ENCODE measurements around the gene RANBP2. TPM values are rescaled to one million over a fixed set of nuclear protein-coding genes. Genes with fewer than 3 reads are reported as not detected.
"Not testable (repeated sequence)": the region's sequence is repeated elsewhere in the genome, so short reads cannot be mapped to it uniquely, and the experiment has no call there.

The RANBP2 gene
- total and polyA plus RNA-seq, 2 donors (not counting 1 experiment from before 2014, with no cell fraction given) = 17.2 to 59.3 TPM

DNA sequence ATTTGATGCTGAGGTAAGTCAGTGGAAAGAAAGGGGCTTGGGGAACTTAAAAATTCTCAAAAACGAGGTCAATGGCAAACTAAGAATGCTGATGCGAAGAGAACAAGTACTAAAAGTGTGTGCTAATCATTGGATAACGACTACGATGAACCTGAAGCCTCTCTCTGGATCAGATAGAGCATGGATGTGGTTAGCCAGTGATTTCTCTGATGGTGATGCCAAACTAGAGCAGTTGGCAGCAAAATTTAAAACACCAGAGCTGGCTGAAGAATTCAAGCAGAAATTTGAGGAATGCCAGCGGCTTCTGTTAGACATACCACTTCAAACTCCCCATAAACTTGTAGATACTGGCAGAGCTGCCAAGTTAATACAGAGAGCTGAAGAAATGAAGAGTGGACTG lies 47.4 kb downstream of the RANBP2 start:
- not testable (repeated sequence) for H3K9me3 ChIP-seq (ENCODE audit: control insufficient read depth, insufficient read depth, low read depth, low read length); H3K9ac ChIP-seq (ENCODE audit: insufficient read depth, low read length); H3K4me3 ChIP-seq (replicated peaks in 1 of 4; ENCODE audit: control extremely low read depth in 1 of 4, insufficient read depth in 1 of 4, low read depth in 3 of 4, low read length in 4 of 4); H3K79me2 ChIP-seq (ENCODE audit: control insufficient read depth, insufficient read depth, low read length); H2AFZ ChIP-seq (ENCODE audit: low read length); H3K27ac ChIP-seq (ENCODE audit: insufficient read depth, low read length); H3K4me2 ChIP-seq (ENCODE audit: extremely low read depth, insufficient read depth, low read length); DNase-seq (ENCODE audit: low read depth in 2 of 2); H3K36me3 ChIP-seq (ENCODE audit: control insufficient read depth, insufficient read depth, low read length); H3K27me3 ChIP-seq (ENCODE audit: control insufficient read depth, insufficient read depth, low read length); H3K4me1 ChIP-seq (ENCODE audit: control insufficient read depth, extremely low read depth, insufficient read depth, low read length); H4K20me1 ChIP-seq (ENCODE audit: control insufficient read depth, extremely low read depth, insufficient read depth, low read length)

DNA sequence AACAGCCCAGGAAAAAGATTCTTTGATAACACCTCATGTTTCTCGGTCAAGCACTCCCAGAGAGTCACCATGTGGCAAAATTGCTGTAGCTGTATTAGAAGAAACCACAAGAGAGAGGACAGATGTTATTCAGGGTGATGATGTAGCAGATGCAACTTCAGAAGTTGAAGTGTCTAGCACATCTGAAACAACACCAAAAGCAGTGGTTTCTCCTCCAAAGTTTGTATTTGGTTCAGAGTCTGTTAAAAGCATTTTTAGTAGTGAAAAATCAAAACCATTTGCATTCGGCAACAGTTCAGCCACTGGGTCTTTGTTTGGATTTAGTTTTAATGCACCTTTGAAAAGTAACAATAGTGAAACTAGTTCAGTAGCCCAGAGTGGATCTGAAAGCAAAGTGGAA lies 48.6 kb downstream of the RANBP2 start:
- H3K4me2 ChIP-seq (ENCODE audit: extremely low read depth, insufficient read depth, low read length); H3K9me3 ChIP-seq (ENCODE audit: control insufficient read depth, insufficient read depth, low read depth, low read length); H3K27ac ChIP-seq (ENCODE audit: insufficient read depth, low read length); H3K4me3 ChIP-seq (replicated peaks in 1 of 4; ENCODE audit: control extremely low read depth in 1 of 4, insufficient read depth in 1 of 4, low read depth in 3 of 4, low read length in 4 of 4); H3K79me2 ChIP-seq (ENCODE audit: control insufficient read depth, insufficient read depth, low read length); H4K20me1 ChIP-seq (ENCODE audit: control insufficient read depth, extremely low read depth, insufficient read depth, low read length); H2AFZ ChIP-seq (ENCODE audit: low read length); DNase-seq (ENCODE audit: low read depth in 2 of 2); H3K9ac ChIP-seq (ENCODE audit: insufficient read depth, low read length); H3K27me3 ChIP-seq (ENCODE audit: control insufficient read depth, insufficient read depth, low read length); H3K36me3 ChIP-seq (ENCODE audit: control insufficient read depth, insufficient read depth, low read length); H3K4me1 ChIP-seq (ENCODE audit: control insufficient read depth, extremely low read depth, insufficient read depth, low read length): not testable (repeated sequence)

DNA sequence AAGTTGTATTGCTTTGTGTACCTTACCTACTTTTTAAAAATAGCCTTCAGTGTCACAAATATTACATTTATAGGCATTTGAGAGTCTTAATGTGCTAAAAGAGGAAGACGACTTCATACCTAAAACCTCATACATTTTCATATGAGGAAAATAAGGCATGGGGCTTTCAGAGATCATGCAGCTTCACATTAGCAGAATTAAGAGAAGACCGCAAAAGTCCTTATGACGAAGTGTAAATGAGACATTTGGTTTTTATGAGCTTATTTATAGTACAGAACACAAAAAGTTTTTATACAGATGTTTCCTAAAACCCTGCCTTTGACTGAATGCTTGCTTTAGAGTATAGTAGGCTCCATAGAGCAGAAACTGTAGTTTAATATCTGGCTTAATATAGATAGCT lies 57.2 kb downstream of the RANBP2 start:
- Histone ChIP-seq H3K27me3 (ENCODE audit: control insufficient read depth, insufficient read depth, low read length) (no peaks in the 10 kb centered on the region), H3K79me2 (ENCODE audit: control insufficient read depth, insufficient read depth, low read length) (no peaks in the 10 kb centered on the region), H3K9me3 (ENCODE audit: control insufficient read depth, insufficient read depth, low read depth, low read length) (no peaks in the 10 kb centered on the region), H3K4me2 (ENCODE audit: extremely low read depth, insufficient read depth, low read length) (no peak overlapping the region), H3K27ac (ENCODE audit: insufficient read depth, low read length) (no peak overlapping the region), H4K20me1 (ENCODE audit: control insufficient read depth, extremely low read depth, insufficient read depth, low read length) (no peaks in the 10 kb centered on the region), H3K36me3 (ENCODE audit: control insufficient read depth, insufficient read depth, low read length) (peaks cover 5% of the 10 kb centered on the region), H3K4me1 (ENCODE audit: control insufficient read depth, extremely low read depth, insufficient read depth, low read length) (no peaks in the 10 kb centered on the region), H2AFZ (ENCODE audit: low read length) (no peak overlapping the region), H3K4me3 (replicated peaks in 1 of 4; ENCODE audit: control extremely low read depth in 1 of 4, insufficient read depth in 1 of 4, low read depth in 3 of 4, low read length in 4 of 4) (no peak overlapping the region), H3K9ac (ENCODE audit: insufficient read depth, low read length) (no peak overlapping the region)
- TF ChIP-seq, protein P1, sequence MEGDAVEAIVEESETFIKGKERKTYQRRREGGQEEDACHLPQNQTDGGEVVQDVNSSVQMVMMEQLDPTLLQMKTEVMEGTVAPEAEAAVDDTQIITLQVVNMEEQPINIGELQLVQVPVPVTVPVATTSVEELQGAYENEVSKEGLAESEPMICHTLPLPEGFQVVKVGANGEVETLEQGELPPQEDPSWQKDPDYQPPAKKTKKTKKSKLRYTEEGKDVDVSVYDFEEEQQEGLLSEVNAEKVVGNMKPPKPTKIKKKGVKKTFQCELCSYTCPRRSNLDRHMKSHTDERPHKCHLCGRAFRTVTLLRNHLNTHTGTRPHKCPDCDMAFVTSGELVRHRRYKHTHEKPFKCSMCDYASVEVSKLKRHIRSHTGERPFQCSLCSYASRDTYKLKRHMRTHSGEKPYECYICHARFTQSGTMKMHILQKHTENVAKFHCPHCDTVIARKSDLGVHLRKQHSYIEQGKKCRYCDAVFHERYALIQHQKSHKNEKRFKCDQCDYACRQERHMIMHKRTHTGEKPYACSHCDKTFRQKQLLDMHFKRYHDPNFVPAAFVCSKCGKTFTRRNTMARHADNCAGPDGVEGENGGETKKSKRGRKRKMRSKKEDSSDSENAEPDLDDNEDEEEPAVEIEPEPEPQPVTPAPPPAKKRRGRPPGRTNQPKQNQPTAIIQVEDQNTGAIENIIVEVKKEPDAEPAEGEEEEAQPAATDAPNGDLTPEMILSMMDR (conservative IDR thresholded peaks at IDR 0.05 in 1 of 2, IDR thresholded peaks at IDR 0.05 in 1 of 2; ENCODE audit: low read depth in 1 of 2, low read length in 2 of 2) = no peak
- TF ChIP-seq EZH2 (IDR thresholded peaks at IDR 0.05; ENCODE audit: low read length, missing control alignments) = no peak
- DNase-seq (ENCODE audit: low read depth in 2 of 2) = no peak

DNA sequence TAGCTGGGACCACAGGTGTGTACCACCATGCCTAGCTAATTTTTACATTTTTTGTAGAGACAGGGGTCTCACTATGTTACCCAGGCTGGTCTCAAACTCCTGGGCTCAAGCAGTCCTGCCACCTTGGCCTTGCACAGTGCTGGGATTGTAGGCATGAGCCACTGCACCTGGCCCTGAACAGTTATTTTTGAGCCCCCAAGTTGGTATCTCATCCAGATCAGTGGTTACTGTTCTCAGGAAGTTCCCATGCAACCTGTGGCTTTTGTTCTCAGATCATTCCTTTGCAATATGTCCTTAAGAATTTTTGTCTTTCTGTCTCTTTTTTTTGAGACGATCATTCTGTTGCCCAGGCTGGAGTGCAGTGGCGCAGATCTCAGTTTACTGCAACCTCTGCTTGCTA lies 59.6 kb downstream of the RANBP2 start:
- no peak overlapping the region for H3K27ac ChIP-seq (ENCODE audit: insufficient read depth, low read length)
- TF ChIP-seq, protein P1 (conservative IDR thresholded peaks at IDR 0.05 in 1 of 2, IDR thresholded peaks at IDR 0.05 in 1 of 2; ENCODE audit: low read depth in 1 of 2, low read length in 2 of 2) = no peak
- no peak for TF ChIP-seq EZH2 (IDR thresholded peaks at IDR 0.05; ENCODE audit: low read length, missing control alignments)
- no peaks in the 10 kb centered on the region for H3K9me3 ChIP-seq (ENCODE audit: control insufficient read depth, insufficient read depth, low read depth, low read length)
- H3K4me1 ChIP-seq (ENCODE audit: control insufficient read depth, extremely low read depth, insufficient read depth, low read length) = no peaks in the 10 kb centered on the region
- no peak overlapping the region for H3K4me2 ChIP-seq (ENCODE audit: extremely low read depth, insufficient read depth, low read length)
- H2AFZ ChIP-seq (ENCODE audit: low read length) = no peak overlapping the region
- H3K4me3 ChIP-seq (replicated peaks in 1 of 4; ENCODE audit: control extremely low read depth in 1 of 4, insufficient read depth in 1 of 4, low read depth in 3 of 4, low read length in 4 of 4) = no peak overlapping the region
- no peaks in the 10 kb centered on the region for H3K79me2 ChIP-seq (ENCODE audit: control insufficient read depth, insufficient read depth, low read length)
- H3K27me3 ChIP-seq (ENCODE audit: control insufficient read depth, insufficient read depth, low read length) = no peaks in the 10 kb centered on the region
- H3K9ac ChIP-seq (ENCODE audit: insufficient read depth, low read length) = no peak overlapping the region
- H4K20me1 ChIP-seq (ENCODE audit: control insufficient read depth, extremely low read depth, insufficient read depth, low read length) = no peaks in the 10 kb centered on the region
- H3K36me3 ChIP-seq (ENCODE audit: control insufficient read depth, insufficient read depth, low read length) = peaks cover 5% of the 10 kb centered on the region
- no peak for DNase-seq (ENCODE audit: low read depth in 2 of 2)

All from fibroblast of lung (primary cell).